PC-3 (cell line): ENCODE data around the gene ATIC.

Experiments
- CTCF ChIP-seq: fragments of 300-600 bp; sonication (generic); conservative IDR thresholded peaks from 2 replicates; pipeline ENCODE4 v1.5.1; 2017; ENCODE audit warnings: antibody characterized with exemption, low read depth, mild to moderate bottlenecking, low read length
- EZH2 ChIP-seq: fragments of 300-600 bp; sonication (generic); IDR thresholded peaks from one replicate; pipeline ENCODE4 v1.6.1; 2017; ENCODE audit warnings: antibody characterized with exemption, mild to moderate bottlenecking, low read length; ENCODE audit not compliant: unreplicated experiment
- EZH2phosphoT487 ChIP-seq: fragments of 300-600 bp; sonication (generic); IDR thresholded peaks from 2 replicates; pipeline ENCODE4 v1.6.1; 2018; ENCODE audit warnings: mild to moderate bottlenecking, antibody characterized with exemption, low read length, borderline replicate concordance

GRCh38 chr2:215376103-215376780, 64.4 kb downstream of the ATIC start:
- TF ChIP-seq CTCF (no peak), EZH2 (no peak), EZH2phosphoT487 (no peak)
